Parathyroid adenoma (tissue), 2 donors: ENCODE measurements around the gene PRKAR1B.

Source experiments
- H2AFZ ChIP-seq: fragments of 300-600 bp; sonication (generic); one replicate; pipeline ENCODE4 v1.7.0; 2017; ENCODE audit warnings: antibody characterized with exemption, mild to moderate bottlenecking
- H3K27ac ChIP-seq: fragments of 300-600 bp; sonication (generic); one replicate; pipeline ENCODE4 v1.7.0; 2017
- H3K27me3 ChIP-seq: fragments of 300-600 bp; sonication (generic); one replicate; pipeline ENCODE4 v1.7.0; 2017; ENCODE audit warnings: low read length; ENCODE audit not compliant: control insufficient read depth, insufficient read depth
- H3K36me3 ChIP-seq: fragments of 300-600 bp; sonication (generic); one replicate; pipeline ENCODE4 v1.7.0; 2017; ENCODE audit warnings: low read length; ENCODE audit not compliant: control insufficient read depth, insufficient read depth
- H3K4me1 ChIP-seq: fragments of 300-600 bp; sonication (generic); one replicate; pipeline ENCODE4 v1.7.0; 2017; ENCODE audit warnings: control low read depth
- H3K4me2 ChIP-seq: fragments of 300-600 bp; sonication (generic); one replicate; pipeline ENCODE4 v1.7.0; 2017; ENCODE audit warnings: low read length
- H3K4me3 ChIP-seq: fragments of 300-600 bp; sonication (generic); one replicate; pipeline ENCODE4 v1.7.0; 2017; ENCODE audit warnings: low read depth, low read length
- H3K79me2 ChIP-seq: fragments of 300-600 bp; sonication (generic); one replicate; pipeline ENCODE4 v1.7.0; 2017; ENCODE audit warnings: control low read depth
- H3K9ac ChIP-seq: fragments of 300-600 bp; sonication (generic); one replicate; pipeline ENCODE4 v1.7.0; 2017; ENCODE audit warnings: mild to moderate bottlenecking
- H3K9me3 ChIP-seq: fragments of 300-600 bp; sonication (generic); one replicate; pipeline ENCODE4 v1.7.0; 2017; ENCODE audit warnings: low read length; ENCODE audit not compliant: control insufficient read depth
- CTCF ChIP-seq: fragments of 300-600 bp; sonication (generic); IDR thresholded peaks from one replicate; pipeline ENCODE4 v1.7.0; 2017; ENCODE audit warnings: antibody characterized with exemption, mild to moderate bottlenecking
- donor health status: primary hyperparathyroidism.

Gene PRKAR1B

DNA sequence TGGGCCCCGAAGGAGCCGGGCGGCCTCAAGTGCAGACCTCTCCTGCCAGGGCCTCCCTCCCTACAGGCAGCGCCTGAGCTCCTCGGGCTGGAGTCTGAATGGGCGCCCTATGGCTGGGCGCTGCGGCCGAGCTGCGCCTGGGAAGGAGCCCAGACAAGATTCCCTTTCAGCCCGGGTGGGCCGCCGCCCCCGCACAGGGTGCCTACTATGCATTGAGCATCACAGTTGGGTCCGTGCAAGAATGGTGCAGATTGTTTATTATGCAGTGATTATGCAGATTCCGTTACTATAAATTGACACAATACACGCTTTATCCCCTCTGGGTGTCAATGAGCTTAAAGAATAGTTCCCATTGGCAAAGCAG is 130.3 kb downstream of the PRKAR1B start:
- no peaks in the 10 kb centered on the region for H3K9me3 ChIP-seq
- no peak overlapping the region for H3K27ac ChIP-seq
- no peaks in the 10 kb centered on the region for H3K36me3 ChIP-seq
- no peak for TF ChIP-seq CTCF
- H3K4me3 ChIP-seq: no peak overlapping the region
- H3K4me2 ChIP-seq: no peak overlapping the region
- no peaks in the 10 kb centered on the region for H3K4me1 ChIP-seq
- H3K79me2 ChIP-seq: no peaks in the 10 kb centered on the region
- H3K27me3 ChIP-seq: no peaks in the 10 kb centered on the region
- H3K9ac ChIP-seq: no peak overlapping the region
- no peak overlapping the region for H2AFZ ChIP-seq

DNA sequence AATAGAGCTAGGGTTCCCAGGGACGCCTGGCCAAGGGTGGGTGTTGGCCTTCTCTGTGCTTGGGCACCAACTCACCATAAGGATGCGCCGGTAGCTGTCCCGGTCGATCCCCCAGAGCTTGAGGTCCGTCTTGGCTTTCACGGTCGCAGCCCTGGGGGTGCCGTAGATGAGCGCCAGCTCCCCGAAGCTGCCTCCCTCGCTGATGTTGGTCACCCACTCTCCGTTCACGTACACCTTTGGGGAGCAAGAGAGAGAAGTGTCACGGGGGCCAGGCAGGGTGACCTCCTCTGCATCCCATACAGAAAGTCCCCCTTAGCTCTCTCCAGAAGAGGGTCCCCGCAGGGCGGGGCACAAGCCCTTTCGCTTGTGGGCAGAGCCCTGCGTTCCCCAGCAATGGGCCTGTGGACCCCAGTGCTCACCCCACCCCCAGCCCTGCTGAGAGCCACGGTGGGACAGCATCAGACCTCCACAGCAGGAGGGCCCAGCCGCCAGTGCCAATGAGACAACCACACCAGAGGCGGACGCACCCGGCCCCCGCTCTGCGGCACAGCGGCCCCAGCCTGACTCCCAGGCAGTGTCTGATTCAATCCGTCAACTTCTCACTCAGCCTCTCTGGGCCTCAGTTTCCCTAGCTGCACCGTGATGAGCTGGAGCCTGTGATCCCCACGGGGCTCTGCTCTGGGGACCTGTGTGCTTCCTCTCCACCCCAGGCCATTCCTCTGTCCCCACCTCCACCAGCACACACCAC is 130.8 kb downstream of the PRKAR1B start:
- Histone ChIP-seq H3K9me3 (no peaks in the 10 kb centered on the region), H2AFZ (no peak overlapping the region), H3K36me3 (no peaks in the 10 kb centered on the region), H3K4me1 (no peaks in the 10 kb centered on the region), H3K9ac (no peak overlapping the region), H3K4me2 (no peak overlapping the region), H3K27ac (no peak overlapping the region), H3K79me2 (no peaks in the 10 kb centered on the region), H3K27me3 (no peaks in the 10 kb centered on the region), H3K4me3 (no peak overlapping the region)
- TF ChIP-seq CTCF: no peak

GRCh38 chr7:595621-596010 is 131.5 kb downstream of the PRKAR1B start:
- H2AFZ ChIP-seq: no peak overlapping the region
- no peaks in the 10 kb centered on the region for H3K27me3 ChIP-seq
- H3K4me2 ChIP-seq: no peak overlapping the region
- no peak overlapping the region for H3K9ac ChIP-seq
- no peaks in the 10 kb centered on the region for H3K9me3 ChIP-seq
- H3K36me3 ChIP-seq: no peaks in the 10 kb centered on the region
- H3K4me3 ChIP-seq: no peak overlapping the region
- H3K4me1 ChIP-seq: no peaks in the 10 kb centered on the region
- TF ChIP-seq CTCF: no peak
- H3K79me2 ChIP-seq: no peaks in the 10 kb centered on the region
- H3K27ac ChIP-seq: no peak overlapping the region

DNA sequence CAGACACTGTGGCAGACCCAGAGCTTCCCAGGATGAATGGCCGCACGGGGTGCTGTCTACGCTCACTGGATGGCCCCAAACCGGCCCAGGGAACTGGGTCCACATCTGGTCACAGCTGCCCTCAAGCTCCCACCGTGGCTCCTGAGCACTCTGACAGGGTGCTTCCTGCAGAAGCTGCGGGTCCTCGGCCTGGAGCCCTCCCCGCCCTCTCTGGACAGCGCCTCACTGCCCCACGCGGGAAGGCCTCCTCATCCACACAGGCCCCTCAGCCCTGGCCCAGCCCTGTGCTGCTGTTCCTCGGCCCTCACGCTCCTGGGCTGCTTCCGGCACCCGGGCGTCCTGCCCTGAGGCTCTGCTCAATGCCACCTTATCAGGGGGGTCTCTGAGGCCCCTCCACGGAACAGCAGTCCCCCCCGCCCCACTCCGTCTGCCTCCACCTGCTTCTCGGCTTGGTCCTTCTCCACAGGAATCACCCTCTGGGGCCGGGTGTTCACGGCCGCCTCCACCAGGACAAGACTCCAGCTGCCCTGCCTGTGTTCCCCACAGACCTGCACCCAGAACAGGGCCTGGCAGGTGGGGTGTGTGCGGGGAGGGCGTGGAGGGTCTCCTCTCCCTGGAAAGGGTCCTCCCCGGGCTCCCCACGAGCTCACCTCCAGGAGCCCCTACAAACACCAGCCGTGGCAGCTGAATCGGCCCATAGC is 132.0 kb downstream of the PRKAR1B start:
- no peak overlapping the region for H2AFZ ChIP-seq
- no peaks in the 10 kb centered on the region for H3K4me1 ChIP-seq
- H3K9ac ChIP-seq: no peak overlapping the region
- no peaks in the 10 kb centered on the region for H3K27me3 ChIP-seq
- no peaks in the 10 kb centered on the region for H3K36me3 ChIP-seq
- no peaks in the 10 kb centered on the region for H3K79me2 ChIP-seq
- no peak overlapping the region for H3K4me2 ChIP-seq
- no peak overlapping the region for H3K27ac ChIP-seq
- no peak overlapping the region for H3K4me3 ChIP-seq
- no peak for TF ChIP-seq CTCF
- H3K9me3 ChIP-seq: no peaks in the 10 kb centered on the region
